ENCODE results near the gene GATA1.
A peak's percentile ranks its signal among the peaks of the same experiment; 100 is the strongest.

Gene GATA1

DNA sequence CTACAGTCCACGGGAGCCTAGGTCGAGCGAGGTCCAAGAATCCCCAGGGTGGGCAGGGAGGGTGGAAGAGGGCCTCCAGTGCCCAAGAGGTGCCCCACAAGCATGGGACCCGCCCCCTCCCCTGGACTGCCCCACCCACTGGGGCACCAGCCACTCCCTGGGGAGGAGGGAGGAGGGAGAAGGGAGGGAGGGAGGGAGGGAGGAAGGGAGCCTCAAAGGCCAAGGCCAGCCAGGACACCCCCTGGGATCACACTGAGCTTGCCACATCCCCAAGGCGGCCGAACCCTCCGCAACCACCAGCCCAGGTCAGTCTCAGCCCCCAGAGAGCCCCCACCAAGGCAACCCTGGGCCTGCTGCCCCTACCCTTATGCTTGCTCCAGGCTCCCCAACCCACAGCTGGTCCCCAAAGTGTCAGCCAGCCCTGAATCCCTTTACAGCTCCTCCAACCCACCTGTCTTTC is at the start of gene GATA1:
GATA1 (plus strand) TSS at position 250 of the 460 bp plus-strand sequence. CDS start 4,520 bp downstream, outside the sequence.
- H3K27ac ChIP-seq (ENCODE audit: low read depth, low read length), result no peak within 1 kb of the TSS
- no peak within 1 kb of the TSS for H3K9ac ChIP-seq (ENCODE audit: low read depth, low read length)
- H3K36me3 ChIP-seq (ENCODE audit: control insufficient read depth, insufficient read depth, low read length), result no peaks in the 10 kb centered on the region
- no peak within 1 kb of the TSS for H3K4me3 ChIP-seq (ENCODE audit: low read depth, low read length)
- no peaks in the 10 kb centered on the region for H3K4me1 ChIP-seq (ENCODE audit: control insufficient read depth, insufficient read depth, low read length)
- H3K9me3 ChIP-seq (ENCODE audit: control insufficient read depth, insufficient read depth, low read length), result peaks cover 24% of the 10 kb centered on the region
- H3K27me3 ChIP-seq (ENCODE audit: control insufficient read depth, insufficient read depth, low read length), result no peaks in the 10 kb centered on the region

DNA sequence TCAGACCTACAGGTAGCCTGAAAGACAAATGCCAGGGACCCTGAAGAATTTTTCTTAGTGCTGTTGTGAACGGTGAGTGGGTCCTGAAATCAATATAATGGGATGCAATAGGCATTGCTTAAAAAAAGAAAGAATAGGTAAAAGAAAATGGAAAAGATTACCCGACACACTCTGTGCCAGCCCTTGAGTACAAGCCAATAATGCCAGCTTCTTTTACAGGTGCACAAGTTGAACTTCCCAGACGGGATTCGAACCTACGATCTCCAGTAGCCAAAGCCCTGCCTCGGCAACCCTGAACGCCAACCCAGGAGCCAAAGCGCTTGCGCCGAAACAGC is 49.5 kb upstream of the GATA1 start:
- Histone ChIP-seq H3K9me3 (ENCODE audit: control insufficient read depth, insufficient read depth, low read length) (peaks cover 33% of the 10 kb centered on the region), H3K36me3 (ENCODE audit: control insufficient read depth, insufficient read depth, low read length) (no peaks in the 10 kb centered on the region), H3K4me1 (ENCODE audit: control insufficient read depth, insufficient read depth, low read length) (no peaks in the 10 kb centered on the region), H3K4me3 (ENCODE audit: low read depth, low read length) (peak overlapping the region; percentile 27), H3K9ac (ENCODE audit: low read depth, low read length) (no peak overlapping the region), H3K27ac (ENCODE audit: low read depth, low read length) (no peak overlapping the region), H3K27me3 (ENCODE audit: control insufficient read depth, insufficient read depth, low read length) (no peaks in the 10 kb centered on the region)

DNA sequence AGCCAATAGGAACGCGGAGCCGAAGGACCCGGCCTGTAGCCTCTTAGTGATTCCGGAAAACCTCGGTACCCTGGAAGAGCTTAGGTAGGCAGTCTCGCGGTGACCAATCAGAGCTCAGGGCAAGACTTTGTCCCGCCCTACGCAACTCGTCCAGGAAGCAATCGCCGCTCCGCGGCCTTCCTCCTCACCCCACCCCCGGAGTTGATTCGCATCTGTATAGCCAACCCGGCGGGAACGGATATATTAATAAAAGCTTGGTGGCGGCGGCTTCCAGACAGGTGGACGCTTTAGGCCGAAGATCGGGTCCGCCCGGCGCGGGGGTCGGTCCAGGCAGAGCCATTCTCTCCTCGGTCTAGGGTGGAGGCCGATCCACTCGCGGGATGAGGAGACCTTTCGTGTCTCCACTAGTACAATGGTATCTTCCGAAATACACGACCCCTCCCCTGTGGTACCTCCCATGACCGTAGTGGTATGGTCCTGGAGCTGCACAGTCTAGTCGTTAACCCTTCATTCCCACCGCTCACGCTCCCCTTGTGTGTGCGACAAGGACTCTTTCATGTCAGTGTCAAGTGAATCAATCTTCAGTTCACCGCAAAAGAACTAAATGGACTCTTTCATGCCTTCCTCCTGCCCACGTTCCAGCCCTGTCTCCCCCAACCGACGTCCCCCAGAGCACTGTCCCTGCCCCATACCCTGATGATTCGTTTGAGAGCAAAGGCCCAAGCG is 49.0 kb upstream of the GATA1 start:
- Histone ChIP-seq H3K9me3 (ENCODE audit: control insufficient read depth, insufficient read depth, low read length) (peaks cover 35% of the 10 kb centered on the region), H3K27me3 (ENCODE audit: control insufficient read depth, insufficient read depth, low read length) (no peaks in the 10 kb centered on the region), H3K4me3 (ENCODE audit: low read depth, low read length) (peak overlapping the region; percentile 79), H3K36me3 (ENCODE audit: control insufficient read depth, insufficient read depth, low read length) (no peaks in the 10 kb centered on the region), H3K4me1 (ENCODE audit: control insufficient read depth, insufficient read depth, low read length) (no peaks in the 10 kb centered on the region), H3K9ac (ENCODE audit: low read depth, low read length) (peak overlapping the region; percentile 67), H3K27ac (ENCODE audit: low read depth, low read length) (peak overlapping the region; percentile 94)

DNA sequence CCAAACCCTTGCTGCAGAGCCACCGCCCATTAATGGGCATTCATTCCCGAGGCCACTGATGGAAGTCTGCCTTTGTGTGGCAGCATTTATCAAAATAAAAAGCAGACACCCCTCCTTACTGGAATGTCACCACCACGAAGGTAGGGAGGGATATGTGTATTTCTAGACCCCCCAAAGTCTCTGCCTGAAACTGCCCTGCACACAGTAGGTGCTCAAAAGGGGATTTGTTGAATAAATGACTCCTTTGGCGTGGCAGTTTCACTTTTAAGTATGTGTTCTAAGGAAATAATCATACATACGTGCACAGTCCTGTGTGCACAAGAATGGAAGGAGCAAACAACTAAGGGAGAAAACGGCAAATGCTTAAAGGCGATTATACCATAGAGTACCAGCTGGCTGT is 48.5 kb upstream of the GATA1 start:
- Histone ChIP-seq H3K9me3 (ENCODE audit: control insufficient read depth, insufficient read depth, low read length) (peaks cover 35% of the 10 kb centered on the region), H3K36me3 (ENCODE audit: control insufficient read depth, insufficient read depth, low read length) (no peaks in the 10 kb centered on the region), H3K9ac (ENCODE audit: low read depth, low read length) (peak overlapping the region; percentile 67; the same call in 1 of the 2 replicates), H3K4me1 (ENCODE audit: control insufficient read depth, insufficient read depth, low read length) (no peaks in the 10 kb centered on the region), H3K27me3 (ENCODE audit: control insufficient read depth, insufficient read depth, low read length) (no peaks in the 10 kb centered on the region), H3K27ac (ENCODE audit: low read depth, low read length) (peak overlapping the region; percentile 94), H3K4me3 (ENCODE audit: low read depth, low read length) (peak overlapping the region; percentile 79)

DNA sequence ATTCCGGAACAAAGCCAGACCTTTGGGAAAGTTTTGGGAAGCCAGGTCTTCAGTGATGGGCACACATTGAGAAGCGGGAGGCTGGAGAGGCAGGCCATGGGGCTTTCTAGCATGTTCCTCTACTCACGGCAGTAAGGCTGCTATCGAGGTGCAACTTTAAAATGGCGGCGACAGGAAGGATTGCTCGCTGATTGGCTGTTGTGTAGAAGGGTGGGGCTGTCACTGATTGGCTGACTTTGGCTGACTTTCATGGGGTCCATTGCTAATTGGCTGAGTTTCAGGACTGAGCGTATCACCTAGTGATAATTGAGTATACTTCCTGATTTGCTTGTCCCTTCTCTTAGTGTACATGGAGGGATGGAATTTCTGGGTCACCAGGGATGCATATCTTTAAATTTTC is 44.6 kb upstream of the GATA1 start:
- H3K9me3 ChIP-seq (ENCODE audit: control insufficient read depth, insufficient read depth, low read length), result peaks cover 29% of the 10 kb centered on the region
- H3K36me3 ChIP-seq (ENCODE audit: control insufficient read depth, insufficient read depth, low read length), result no peaks in the 10 kb centered on the region
- H3K27ac ChIP-seq (ENCODE audit: low read depth, low read length), result no peak overlapping the region
- no peaks in the 10 kb centered on the region for H3K4me1 ChIP-seq (ENCODE audit: control insufficient read depth, insufficient read depth, low read length)
- H3K4me3 ChIP-seq (ENCODE audit: low read depth, low read length), result no peak overlapping the region
- no peak overlapping the region for H3K9ac ChIP-seq (ENCODE audit: low read depth, low read length)
- H3K27me3 ChIP-seq (ENCODE audit: control insufficient read depth, insufficient read depth, low read length), result no peaks in the 10 kb centered on the region

DNA sequence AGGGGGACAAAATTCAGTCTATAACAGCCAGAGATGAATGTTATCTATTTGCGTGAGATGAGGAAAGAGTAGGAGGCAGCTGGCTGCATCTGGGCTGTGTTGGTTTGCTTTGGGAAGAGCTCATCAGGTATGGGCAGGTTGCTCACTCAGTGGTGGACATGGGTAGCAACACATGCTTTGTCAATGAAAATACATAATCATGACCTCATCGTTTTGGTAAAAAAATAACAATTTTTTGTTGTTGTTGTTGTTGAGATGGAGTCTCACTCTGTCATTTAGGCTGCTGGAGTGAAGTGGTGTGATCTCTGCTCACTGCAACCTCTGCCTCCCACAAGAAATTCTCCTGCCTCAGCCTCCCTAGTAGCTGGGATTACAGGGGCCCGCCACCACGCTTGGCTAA is 41.2 kb upstream of the GATA1 start:
- Histone ChIP-seq H3K9me3 (ENCODE audit: control insufficient read depth, insufficient read depth, low read length) (peaks cover 26% of the 10 kb centered on the region), H3K36me3 (ENCODE audit: control insufficient read depth, insufficient read depth, low read length) (no peaks in the 10 kb centered on the region), H3K9ac (ENCODE audit: low read depth, low read length) (no peak overlapping the region), H3K27me3 (ENCODE audit: control insufficient read depth, insufficient read depth, low read length) (no peaks in the 10 kb centered on the region), H3K4me3 (ENCODE audit: low read depth, low read length) (no peak overlapping the region), H3K27ac (ENCODE audit: low read depth, low read length) (no peak overlapping the region), H3K4me1 (ENCODE audit: control insufficient read depth, insufficient read depth, low read length) (no peaks in the 10 kb centered on the region)

DNA sequence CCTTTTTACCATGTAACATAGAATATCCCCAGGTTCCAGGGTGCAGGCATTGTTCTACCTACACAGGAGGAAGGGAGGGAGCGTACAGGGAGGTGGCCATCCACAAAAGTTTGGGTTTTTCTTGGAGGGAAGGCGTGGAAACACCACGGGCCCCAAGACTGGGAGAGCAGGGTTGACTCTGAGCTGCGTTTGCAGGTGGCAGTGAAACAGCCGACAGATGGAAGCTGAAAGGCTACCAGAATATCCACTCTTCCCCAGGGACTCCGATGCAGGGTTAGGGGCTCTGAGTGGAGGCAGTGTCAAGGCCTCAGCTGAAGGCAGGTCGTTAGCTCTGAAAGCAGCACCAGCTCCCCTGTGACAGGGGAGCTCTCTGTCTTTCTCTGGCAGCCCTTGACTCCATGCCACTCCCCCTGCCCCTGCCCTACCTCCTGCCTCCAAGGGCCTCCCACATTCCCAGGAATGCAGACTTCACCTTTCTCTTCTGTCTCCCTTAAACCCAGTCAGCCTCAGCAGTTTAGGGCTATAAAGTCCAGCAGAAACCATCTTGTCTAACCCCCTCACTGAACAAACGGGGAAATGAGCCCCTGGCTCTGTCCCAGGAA is 38.9 kb upstream of the GATA1 start:
- no peaks in the 10 kb centered on the region for H3K36me3 ChIP-seq (ENCODE audit: control insufficient read depth, insufficient read depth, low read length)
- no peaks in the 10 kb centered on the region for H3K27me3 ChIP-seq (ENCODE audit: control insufficient read depth, insufficient read depth, low read length)
- no peaks in the 10 kb centered on the region for H3K4me1 ChIP-seq (ENCODE audit: control insufficient read depth, insufficient read depth, low read length)
- H3K27ac ChIP-seq (ENCODE audit: low read depth, low read length), result no peak overlapping the region
- no peak overlapping the region for H3K9ac ChIP-seq (ENCODE audit: low read depth, low read length)
- H3K9me3 ChIP-seq (ENCODE audit: control insufficient read depth, insufficient read depth, low read length), result peaks cover 22% of the 10 kb centered on the region; the same call in 1 of the 2 replicates
- H3K4me3 ChIP-seq (ENCODE audit: low read depth, low read length), result no peak overlapping the region

DNA sequence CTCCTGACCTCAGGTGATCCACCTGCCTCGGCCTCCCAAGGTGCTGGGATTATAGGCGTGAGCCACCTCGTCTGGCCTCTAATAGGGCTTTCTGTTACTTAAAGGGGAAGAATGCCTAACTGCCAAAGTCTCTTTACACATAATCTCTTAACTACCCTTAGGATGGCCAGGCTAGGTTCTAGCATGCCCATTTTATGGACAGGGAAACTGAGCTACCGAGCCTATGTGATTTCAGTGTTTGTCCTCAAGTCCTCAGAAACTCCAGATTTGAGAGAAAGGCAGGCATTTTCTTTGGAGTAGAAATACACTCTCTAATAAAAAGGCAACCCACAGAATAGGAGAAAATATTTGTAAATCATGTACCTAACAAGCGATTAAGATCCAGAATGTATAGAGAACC is 37.2 kb upstream of the GATA1 start:
- peaks cover 36% of the 10 kb centered on the region for H3K9me3 ChIP-seq (ENCODE audit: control insufficient read depth, insufficient read depth, low read length)
- H3K4me1 ChIP-seq (ENCODE audit: control insufficient read depth, insufficient read depth, low read length), result no peaks in the 10 kb centered on the region
- H3K4me3 ChIP-seq (ENCODE audit: low read depth, low read length), result no peak overlapping the region
- no peaks in the 10 kb centered on the region for H3K36me3 ChIP-seq (ENCODE audit: control insufficient read depth, insufficient read depth, low read length)
- H3K27ac ChIP-seq (ENCODE audit: low read depth, low read length), result no peak overlapping the region
- no peak overlapping the region for H3K9ac ChIP-seq (ENCODE audit: low read depth, low read length)
- H3K27me3 ChIP-seq (ENCODE audit: control insufficient read depth, insufficient read depth, low read length), result no peaks in the 10 kb centered on the region

DNA sequence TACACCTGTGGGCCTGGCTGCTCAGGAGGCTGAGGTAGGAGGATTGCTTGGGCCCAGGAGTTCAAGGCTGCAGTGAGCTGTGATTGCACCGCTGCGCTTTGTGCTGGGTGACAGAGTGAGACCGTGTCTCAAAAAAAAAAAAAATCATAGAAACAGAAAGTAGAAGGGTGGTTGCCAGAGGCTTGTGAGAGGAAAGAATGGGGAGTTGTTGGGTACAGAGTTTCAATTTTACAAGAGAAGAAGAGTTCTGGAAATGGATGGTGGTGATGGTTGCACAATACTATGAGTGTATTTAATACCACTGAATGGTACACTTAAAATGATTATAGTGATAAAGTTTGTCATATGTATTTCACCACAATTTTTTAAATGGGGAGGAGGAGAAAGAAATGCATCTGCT is 35.0 kb upstream of the GATA1 start:
- no peaks in the 10 kb centered on the region for H3K36me3 ChIP-seq (ENCODE audit: control insufficient read depth, insufficient read depth, low read length)
- no peaks in the 10 kb centered on the region for H3K4me1 ChIP-seq (ENCODE audit: control insufficient read depth, insufficient read depth, low read length)
- no peak overlapping the region for H3K27ac ChIP-seq (ENCODE audit: low read depth, low read length)
- peaks cover 41% of the 10 kb centered on the region for H3K9me3 ChIP-seq (ENCODE audit: control insufficient read depth, insufficient read depth, low read length)
- H3K27me3 ChIP-seq (ENCODE audit: control insufficient read depth, insufficient read depth, low read length), result no peaks in the 10 kb centered on the region
- H3K4me3 ChIP-seq (ENCODE audit: low read depth, low read length), result no peak overlapping the region
- no peak overlapping the region for H3K9ac ChIP-seq (ENCODE audit: low read depth, low read length)

DNA sequence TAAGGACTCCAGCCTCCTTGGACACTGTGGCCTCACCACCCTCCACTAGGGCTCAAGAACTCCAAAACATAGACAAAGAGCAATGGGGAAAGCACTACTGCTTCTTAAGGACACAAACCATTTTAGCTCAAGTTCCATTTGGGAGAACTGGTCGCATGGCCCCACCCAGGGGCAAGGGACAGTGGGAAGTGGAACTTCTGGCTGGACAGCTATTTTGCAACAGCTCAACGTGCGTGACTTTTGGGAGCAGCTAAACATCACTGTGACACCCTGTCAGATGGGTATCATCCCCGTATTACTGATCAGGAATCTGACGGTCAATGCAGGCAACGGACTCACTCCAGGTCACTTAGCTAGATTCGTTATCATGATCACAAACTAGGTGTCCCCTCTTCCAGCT is 33.9 kb upstream of the GATA1 start:
- no peaks in the 10 kb centered on the region for H3K36me3 ChIP-seq (ENCODE audit: control insufficient read depth, insufficient read depth, low read length)
- H3K27ac ChIP-seq (ENCODE audit: low read depth, low read length), result no peak overlapping the region
- H3K4me3 ChIP-seq (ENCODE audit: low read depth, low read length), result no peak overlapping the region
- H3K9me3 ChIP-seq (ENCODE audit: control insufficient read depth, insufficient read depth, low read length), result peaks cover 40% of the 10 kb centered on the region
- no peak overlapping the region for H3K9ac ChIP-seq (ENCODE audit: low read depth, low read length)
- H3K27me3 ChIP-seq (ENCODE audit: control insufficient read depth, insufficient read depth, low read length), result no peaks in the 10 kb centered on the region
- H3K4me1 ChIP-seq (ENCODE audit: control insufficient read depth, insufficient read depth, low read length), result no peaks in the 10 kb centered on the region

DNA sequence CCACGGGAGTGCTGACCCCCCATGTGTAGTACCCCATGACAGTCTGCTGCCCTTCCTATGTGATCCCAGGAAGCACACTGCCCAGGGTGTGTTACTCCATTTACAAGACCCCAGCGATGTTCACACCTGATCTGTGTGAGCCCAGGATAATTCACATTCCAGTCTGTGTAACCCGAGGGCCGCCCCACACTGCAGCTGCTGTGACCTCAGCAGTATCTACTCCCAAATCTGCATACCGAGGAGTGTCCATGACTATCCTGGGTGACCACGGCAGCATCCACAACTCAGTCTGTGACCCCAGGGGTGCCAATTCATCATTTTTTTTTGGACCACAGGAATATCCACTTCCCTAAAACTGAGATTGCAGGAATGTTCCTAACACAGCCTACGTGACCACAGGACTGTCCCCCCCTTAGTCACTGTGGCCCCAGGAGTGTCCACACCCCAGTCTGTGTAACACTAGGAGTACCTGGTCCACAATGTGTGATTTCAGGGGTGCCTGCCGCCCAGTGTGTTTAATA is 32.6 kb upstream of the GATA1 start:
- H3K27ac ChIP-seq (ENCODE audit: low read depth, low read length), result no peak overlapping the region
- peaks cover 41% of the 10 kb centered on the region for H3K9me3 ChIP-seq (ENCODE audit: control insufficient read depth, insufficient read depth, low read length)
- H3K27me3 ChIP-seq (ENCODE audit: control insufficient read depth, insufficient read depth, low read length), result no peaks in the 10 kb centered on the region
- no peaks in the 10 kb centered on the region for H3K4me1 ChIP-seq (ENCODE audit: control insufficient read depth, insufficient read depth, low read length)
- H3K36me3 ChIP-seq (ENCODE audit: control insufficient read depth, insufficient read depth, low read length), result no peaks in the 10 kb centered on the region
- no peak overlapping the region for H3K4me3 ChIP-seq (ENCODE audit: low read depth, low read length)
- H3K9ac ChIP-seq (ENCODE audit: low read depth, low read length), result no peak overlapping the region
